H1 (cell line): ENCODE results near the gene CACNA1F. TPM values are rescaled to one million over a fixed set of nuclear protein-coding genes. Genes with fewer than 3 reads are reported as not detected.

Source experiments
- CTCF ChIA-PET: fragments of 300-600 bp; sonication (Branson Sonifier 250); formaldehyde crosslinking; loops from one replicate; lab custom pipeline; 2021; ENCODE audit not compliant: partially characterized antibody; lab: Charles Lee
- POLR2A ChIA-PET: fragments of 300-600 bp; sonication (Branson Sonifier 250); formaldehyde crosslinking; loops from one replicate; lab custom pipeline; 2021; ENCODE audit warnings: inconsistent platforms; ENCODE audit not compliant: partially characterized antibody; lab: Charles Lee
- DNase-seq, 2 experiments: peaks; one replicate each; pipeline versions ENCODE4 v3.0.0 to v3.0.0-alpha.2; 2010 to 2022; ENCODE audit warnings: low spot score in 2 of 2, low read depth in 1 of 2, mixed read lengths in 1 of 2
- FAIRE-seq: peaks from 2 replicates; lab custom pipeline; 2011; peaks lifted over from hg19 to GRCh38; lab: Jason Lieb, UNC
- H2AFZ ChIP-seq: 2 replicates; pipeline ENCODE4 v1.8.1; 2012; ENCODE audit warnings: low read length, inconsistent platforms
- H2AK5ac ChIP-seq: 2 replicates; pipeline ENCODE4 v1.6.1; 2013; ENCODE audit warnings: low read depth, low read length
- H2BK120ac ChIP-seq: replicated peaks from 2 replicates; pipeline ENCODE3; 2013; ENCODE audit warnings: low read depth, low read length, inconsistent platforms
- H2BK12ac ChIP-seq: 2 replicates; pipeline ENCODE4 v1.6.1; 2013; ENCODE audit warnings: low read depth, low read length
- H2BK15ac ChIP-seq: 2 replicates; pipeline ENCODE4 v1.6.1; 2013; ENCODE audit warnings: low read length
- H2BK20ac ChIP-seq: 2 replicates; pipeline ENCODE4 v1.6.1; 2013; ENCODE audit warnings: low read length
- H2BK5ac ChIP-seq: 2 replicates; pipeline ENCODE4 v1.6.1; 2013; ENCODE audit warnings: low read depth, low read length
- H3K14ac ChIP-seq: 2 replicates; pipeline ENCODE4 v1.6.1; 2013; ENCODE audit warnings: inconsistent platforms; ENCODE audit not compliant: insufficient read length
- H3K18ac ChIP-seq: 2 replicates; pipeline ENCODE4 v1.6.1; 2013; ENCODE audit warnings: low read length; ENCODE audit errors: extremely low read depth
- H3K23ac ChIP-seq: 2 replicates; pipeline ENCODE4 v1.6.1; 2013; ENCODE audit warnings: inconsistent platforms; ENCODE audit not compliant: insufficient read length
- H3K23me2 ChIP-seq: 2 replicates; pipeline ENCODE4 v1.6.1; 2013; ENCODE audit warnings: low read depth, low read length
- H3K27ac ChIP-seq: 2 replicates; pipeline ENCODE4 v1.6.1; 2011; ENCODE audit warnings: low read depth, low read length, inconsistent platforms
- H3K27me3 ChIP-seq, 4 experiments: replicated peaks in 1 of 4; 1 replicate in 1 of 4; 2 replicates in 3 of 4; pipeline versions ENCODE4 v1.6.1 to v1.8.1; 2011 to 2013; ENCODE audit warnings: low read length in 3 of 4, mild to moderate bottlenecking in 3 of 4, inconsistent platforms in 2 of 4, mixed read lengths in 2 of 4, moderate library complexity in 1 of 4; ENCODE audit not compliant: control insufficient read depth in 3 of 4, insufficient read depth in 3 of 4; ENCODE audit errors: extremely low read depth in 1 of 4
- H3K36me3 ChIP-seq, 4 experiments: 2 replicates each; pipeline versions ENCODE4 v1.6.1 to v1.8.1; 2011 to 2013; ENCODE audit warnings: mild to moderate bottlenecking in 4 of 4, low read length in 3 of 4, moderate library complexity in 2 of 4, control low read depth in 1 of 4, inconsistent platforms in 1 of 4; ENCODE audit not compliant: insufficient read depth in 4 of 4, control insufficient read depth in 2 of 4
- H3K4ac ChIP-seq: replicated peaks from 2 replicates; pipeline ENCODE3; 2013; ENCODE audit warnings: low read length, low read depth, mixed read lengths, inconsistent platforms; ENCODE audit not compliant: insufficient read length
- H3K4me1 ChIP-seq, 4 experiments: replicated peaks in 1 of 4; 1 replicate in 1 of 4; 2 replicates in 3 of 4; pipeline versions ENCODE4 v1.6.1 to v1.8.1; 2011 to 2013; ENCODE audit warnings: low read length in 3 of 4, inconsistent platforms in 2 of 4, mixed read lengths in 1 of 4; ENCODE audit not compliant: insufficient read depth in 4 of 4, control insufficient read depth in 3 of 4
- H3K4me2 ChIP-seq, 2 experiments: 2 replicates each; pipeline versions ENCODE4 v1.6.1 to v1.8.1; 2011 to 2013; ENCODE audit warnings: low read depth in 2 of 2, low read length in 2 of 2, control low read depth in 1 of 2, inconsistent platforms in 1 of 2, mild to moderate bottlenecking in 1 of 2; ENCODE audit not compliant: insufficient read depth in 1 of 2
- H3K4me3 ChIP-seq, 4 experiments: fragments of 200-600, 300-600 bp in 1 of 4; sonication (generic), shearing (Covaris generic), sonication (Bioruptor Twin) in 1 of 4; 2 replicates each; pipeline versions ENCODE4 v1.5.1 to v1.8.1; 2011 to 2016; ENCODE audit warnings: low read length in 4 of 4, low read depth in 3 of 4, control low read depth in 2 of 4, inconsistent platforms in 2 of 4, mild to moderate bottlenecking in 2 of 4, mixed read lengths in 1 of 4, moderate library complexity in 1 of 4; ENCODE audit not compliant: insufficient read depth in 2 of 4; ENCODE audit errors: extremely low read depth in 1 of 4
- H3K56ac ChIP-seq: replicated peaks from 2 replicates; pipeline ENCODE3; 2013; ENCODE audit warnings: low read depth, mild to moderate bottlenecking, mixed read lengths, low read length, inconsistent platforms; ENCODE audit not compliant: insufficient read length
- H3K79me1 ChIP-seq: 2 replicates; pipeline ENCODE4 v1.6.1; 2013; ENCODE audit warnings: low read depth, low read length, control low read depth
- H3K79me2 ChIP-seq, 2 experiments: 2 replicates each; pipeline versions ENCODE4 v1.6.1 to v1.8.1; 2012 to 2013; ENCODE audit warnings: low read length in 2 of 2, mild to moderate bottlenecking in 2 of 2, inconsistent platforms in 1 of 2; ENCODE audit not compliant: insufficient read depth in 2 of 2, control insufficient read depth in 1 of 2
- H3K9ac ChIP-seq, 4 experiments: replicated peaks in 1 of 4; 1 replicate in 1 of 4; 2 replicates in 3 of 4; pipeline versions ENCODE4 v1.6.1 to v1.8.1; 2011 to 2013; ENCODE audit warnings: low read depth in 3 of 4, low read length in 3 of 4, control low read depth in 2 of 4, mild to moderate bottlenecking in 2 of 4, moderate library complexity in 2 of 4, inconsistent platforms in 1 of 4; ENCODE audit errors: extremely low read depth in 1 of 4
- H3K9me3 ChIP-seq, 2 experiments: 2 replicates each; pipeline versions ENCODE4 v1.6.1 to v1.8.1; 2012 to 2013; ENCODE audit warnings: mild to moderate bottlenecking in 2 of 2, moderate library complexity in 2 of 2, control low read depth in 1 of 2, inconsistent platforms in 1 of 2, low read depth in 1 of 2, low read length in 1 of 2, mixed read lengths in 1 of 2; ENCODE audit not compliant: insufficient read depth in 2 of 2
- H4K20me1 ChIP-seq, 2 experiments: replicated peaks in 1 of 2; 2 replicates each; pipeline versions ENCODE3 to v1.8.1; 2011 to 2013; ENCODE audit warnings: inconsistent platforms in 2 of 2, low read length in 2 of 2, mild to moderate bottlenecking in 1 of 2; ENCODE audit not compliant: insufficient read depth in 2 of 2, control insufficient read depth in 1 of 2
- H4K5ac ChIP-seq: 2 replicates; pipeline ENCODE4 v1.6.1; 2013; ENCODE audit warnings: low read length, low read depth, mixed read lengths, inconsistent platforms; ENCODE audit not compliant: insufficient read length
- H4K8ac ChIP-seq: 2 replicates; pipeline ENCODE4 v1.8.0; 2013; ENCODE audit warnings: mild to moderate bottlenecking, moderate library complexity, low read length, inconsistent platforms; ENCODE audit not compliant: insufficient read depth; ENCODE audit errors: extremely low read depth
- H4K91ac ChIP-seq: replicated peaks from 2 replicates; pipeline ENCODE3; 2013; ENCODE audit warnings: low read length, mixed read lengths, inconsistent platforms; ENCODE audit not compliant: insufficient read length
- POLR2A ChIP-seq, 2 experiments: IDR thresholded peaks; 1 replicate in 1 of 2; 2 replicates in 1 of 2; pipeline ENCODE4 v1.6.1; 2011; ENCODE audit warnings: low read depth in 2 of 2, low read length in 2 of 2, mild to moderate bottlenecking in 2 of 2; ENCODE audit errors: control extremely low read depth in 1 of 2
- WGBS, 2 experiments: shearing (Covaris generic) in 1 of 2; methylation state at CpG; one replicate each; pipeline versions ENCODE4 v1.1.6 to v1.1.7; 2013 to 2015; ENCODE audit warnings: low lambda C conversion rate in 2 of 2, mixed read lengths in 2 of 2, inconsistent platforms in 1 of 2, low coverage in 1 of 2, missing lambda C conversion rate in 1 of 2; ENCODE audit not compliant: insufficient replicate concordance in 2 of 2, insufficient coverage in 1 of 2, insufficient read length in 1 of 2; ENCODE audit errors: extremely low coverage in 1 of 2, missing lambda C conversion rate in 1 of 2; 5-methylcytosine and 5-hydroxymethylcytosine counted together
- polyA plus RNA-seq, 7 experiments: library from polyadenylated mRNA; depleted of rRNA in 3 of 7; stranded (reverse) in 5 of 7; unstranded in 2 of 7; fragments of >200 nt in 5 of 7; fragments of 200-250 nt in 2 of 7; gene quantifications; 1 replicate in 5 of 7; 2 replicates in 1 of 7; 4 replicates in 1 of 7; pipeline versions ENCODE4 v1.2.1 to v1.2.3, GENCODE V29; 2011 to 2013; ENCODE audit warnings: missing spikeins in 2 of 7, mixed read lengths in 2 of 7
- total RNA-seq: library from RNA; stranded (reverse); fragmentation: NEBNext Ultra II Directional; extraction: Animal tissue kit (Norgen Biotek cat#: 25700); gene quantifications from 2 replicates; pipeline ENCODE4 v1.2.1, GENCODE V29; 2021

The CACNA1F gene
- total and polyA plus RNA-seq, 2 of the 8 experiments (the other 6 are each of a cell fraction or from before 2014, with no cell fraction given): 0.59 to 0.84 TPM

GRCh38 chrX:49212861-49213260 is 20.3 kb downstream of the CACNA1F start:
- Histone ChIP-seq H3K23ac (no peak overlapping the region), H3K4me2 (no peak overlapping the region), H3K9ac (no peak overlapping the region), H3K79me1 (no peaks in the 10 kb centered on the region), H3K27ac (no peak overlapping the region), H4K5ac (no peak overlapping the region), H3K4me1 (peaks cover 0 to 9% (median 2%) of the 10 kb centered on the region in 4 experiments; a peak in 2 of 7 replicates), H3K79me2 (no peaks in the 10 kb centered on the region), H3K9me3 (no peaks in the 10 kb centered on the region), H3K27me3 (no peaks in the 10 kb centered on the region), H3K23me2 (no peaks in the 10 kb centered on the region), H2BK20ac (no peak overlapping the region), H3K4ac (no peak overlapping the region), H3K56ac (no peak overlapping the region), H2BK5ac (no peak overlapping the region), H2AFZ (no peak overlapping the region), H3K14ac (no peak overlapping the region), H4K8ac (no peak overlapping the region), H2AK5ac (no peak overlapping the region), H4K91ac (no peak overlapping the region), H4K20me1 (no peaks in the 10 kb centered on the region), H3K4me3 (no peak overlapping the region), H3K18ac (no peak overlapping the region), H2BK120ac (no peak overlapping the region), H2BK12ac (no peak overlapping the region), H3K36me3 (no peaks in the 10 kb centered on the region), H2BK15ac (no peak overlapping the region)
- TF ChIP-seq POLR2A (IDR thresholded peaks at IDR 0.05; ENCODE audit: control extremely low read depth in 1 of 2, low read depth in 2 of 2, low read length in 2 of 2): no peak
- DNase-seq: no peak
- no peak for FAIRE-seq
- ChIA-PET POLR2A (no interaction called here), CTCF (no interaction called here)
- WGBS, 2 experiments: no CpG with 5 or more reads among the region's 1 CpG
